SU-DHL-6 (cell line): ENCODE results near the gene MAPK10.

Experiments
- H2AFZ ChIP-seq: fragments of 200-600 bp; sonication (generic); 2 replicates; pipeline ENCODE4 v1.6.1; 2014; ENCODE audit warnings: low read depth, mild to moderate bottlenecking, moderate library complexity, mixed read lengths, antibody characterized with exemption, low read length; ENCODE audit not compliant: severe bottlenecking
- H3F3A ChIP-seq: fragments of 200-600 bp; shearing (Covaris generic); 2 replicates; pipeline ENCODE4 v1.6.0; 2016; ENCODE audit warnings: antibody characterized with exemption, mild to moderate bottlenecking; ENCODE audit not compliant: insufficient read depth
- H3K27ac ChIP-seq: fragments of 200-600 bp; sonication (generic); 2 replicates; pipeline ENCODE4 v1.5.1; 2016; ENCODE audit warnings: low read depth, mild to moderate bottlenecking, low read length, moderate library complexity, mixed read lengths
- H3K27me3 ChIP-seq: fragments of 200-600 bp; sonication (generic), shearing (Covaris generic); 2 replicates; pipeline ENCODE4 v1.6.0; 2014; ENCODE audit warnings: mild to moderate bottlenecking, low read length
- H3K36me3 ChIP-seq: fragments of 200-600 bp; sonication (generic); 2 replicates; pipeline ENCODE4 v1.6.1; 2014; ENCODE audit warnings: mild to moderate bottlenecking, low read length, mixed read lengths
- H3K4me2 ChIP-seq: fragments of 300-600, 200-600 bp; shearing (Covaris generic), sonication (generic); 2 replicates; pipeline ENCODE4 v1.6.0; 2014; ENCODE audit warnings: low read length, low read depth, mild to moderate bottlenecking; ENCODE audit not compliant: poor library complexity, severe bottlenecking
- H3K4me3 ChIP-seq: fragments of 200-600 bp; sonication (generic); 2 replicates; pipeline ENCODE4 v1.5.1; 2014; ENCODE audit warnings: antibody characterized with exemption, low read length, mild to moderate bottlenecking, mixed read lengths; ENCODE audit not compliant: insufficient read depth, poor library complexity, severe bottlenecking
- H3K79me2 ChIP-seq: fragments of 200-600 bp; sonication (generic); 2 replicates; pipeline ENCODE4 v1.6.1; 2014; ENCODE audit warnings: mild to moderate bottlenecking, low read length, moderate library complexity; ENCODE audit not compliant: insufficient read depth
- H3K9ac ChIP-seq: fragments of 200-600 bp; sonication (generic); 2 replicates; pipeline ENCODE4 v1.7.0; 2014; ENCODE audit warnings: mild to moderate bottlenecking, low read length
- H3K9me2 ChIP-seq: fragments of 200-600 bp; sonication (generic); replicated peaks from 2 replicates; pipeline ENCODE4 v1.6.1; 2014; ENCODE audit warnings: low read length; ENCODE audit not compliant: insufficient read depth
- H3K9me3 ChIP-seq: fragments of 200-600 bp; sonication (generic); 2 replicates; pipeline ENCODE4 v1.6.1; 2014; ENCODE audit warnings: low read length, mixed read lengths; ENCODE audit not compliant: insufficient read depth
- H4K20me1 ChIP-seq: fragments of 200-600 bp; sonication (generic); 2 replicates; pipeline ENCODE4 v1.6.1; 2014; ENCODE audit warnings: low read depth, mild to moderate bottlenecking, antibody characterized with exemption, low read length, moderate library complexity, mixed read lengths
- EZH2phosphoT487 ChIP-seq: fragments of 200-600 bp; sonication (generic), shearing (Covaris generic); conservative IDR thresholded peaks from 2 replicates; pipeline ENCODE4 v1.6.1; 2018; ENCODE audit warnings: mild to moderate bottlenecking, antibody characterized with exemption, low read length, moderate library complexity, mixed read lengths
- TF ChIP-seq, protein P1 (sequence below): fragments of 200-600 bp; sonication (generic); IDR thresholded peaks from one replicate; pipeline ENCODE4 v1.5.1; 2017; ENCODE audit warnings: antibody characterized with exemption, mild to moderate bottlenecking, low read length, moderate library complexity; ENCODE audit not compliant: insufficient read depth, poor library complexity, severe bottlenecking

The MAPK10 gene

GRCh38 chr4:86048426-86048825 lies 311.4 kb downstream of the MAPK10 start:
- Histone ChIP-seq H4K20me1 (no peaks in the 10 kb centered on the region), H3K9ac (no peak overlapping the region), H3K27ac (no peak overlapping the region), H3K36me3 (no peaks in the 10 kb centered on the region), H3K4me2 (no peak overlapping the region), H3K79me2 (no peaks in the 10 kb centered on the region), H3K9me3 (no peaks in the 10 kb centered on the region), H2AFZ (no peak overlapping the region), H3K27me3 (no peaks in the 10 kb centered on the region), H3K9me2 (no peaks in the 10 kb centered on the region), H3K4me3 (no peak overlapping the region), H3F3A (no peaks in the 10 kb centered on the region)
- TF ChIP-seq, protein P1, sequence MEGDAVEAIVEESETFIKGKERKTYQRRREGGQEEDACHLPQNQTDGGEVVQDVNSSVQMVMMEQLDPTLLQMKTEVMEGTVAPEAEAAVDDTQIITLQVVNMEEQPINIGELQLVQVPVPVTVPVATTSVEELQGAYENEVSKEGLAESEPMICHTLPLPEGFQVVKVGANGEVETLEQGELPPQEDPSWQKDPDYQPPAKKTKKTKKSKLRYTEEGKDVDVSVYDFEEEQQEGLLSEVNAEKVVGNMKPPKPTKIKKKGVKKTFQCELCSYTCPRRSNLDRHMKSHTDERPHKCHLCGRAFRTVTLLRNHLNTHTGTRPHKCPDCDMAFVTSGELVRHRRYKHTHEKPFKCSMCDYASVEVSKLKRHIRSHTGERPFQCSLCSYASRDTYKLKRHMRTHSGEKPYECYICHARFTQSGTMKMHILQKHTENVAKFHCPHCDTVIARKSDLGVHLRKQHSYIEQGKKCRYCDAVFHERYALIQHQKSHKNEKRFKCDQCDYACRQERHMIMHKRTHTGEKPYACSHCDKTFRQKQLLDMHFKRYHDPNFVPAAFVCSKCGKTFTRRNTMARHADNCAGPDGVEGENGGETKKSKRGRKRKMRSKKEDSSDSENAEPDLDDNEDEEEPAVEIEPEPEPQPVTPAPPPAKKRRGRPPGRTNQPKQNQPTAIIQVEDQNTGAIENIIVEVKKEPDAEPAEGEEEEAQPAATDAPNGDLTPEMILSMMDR: no peak
- no peak for TF ChIP-seq EZH2phosphoT487

- TF ChIP-seq, protein P1: no peak
- TF ChIP-seq EZH2phosphoT487: no peak
- Histone ChIP-seq H3K79me2 (no peaks in the 10 kb centered on the region), H3K9me2 (no peaks in the 10 kb centered on the region), H3K4me3 (no peak overlapping the region), H3F3A (no peaks in the 10 kb centered on the region), H4K20me1 (no peaks in the 10 kb centered on the region), H3K36me3 (no peaks in the 10 kb centered on the region), H3K27me3 (no peaks in the 10 kb centered on the region), H2AFZ (no peak overlapping the region), H3K4me2 (no peak overlapping the region), H3K27ac (no peak overlapping the region), H3K9ac (no peak overlapping the region), H3K9me3 (no peaks in the 10 kb centered on the region)
Observed at GRCh38 chr4:86044593-86044985, 315.3 kb downstream of the MAPK10 start.

DNA sequence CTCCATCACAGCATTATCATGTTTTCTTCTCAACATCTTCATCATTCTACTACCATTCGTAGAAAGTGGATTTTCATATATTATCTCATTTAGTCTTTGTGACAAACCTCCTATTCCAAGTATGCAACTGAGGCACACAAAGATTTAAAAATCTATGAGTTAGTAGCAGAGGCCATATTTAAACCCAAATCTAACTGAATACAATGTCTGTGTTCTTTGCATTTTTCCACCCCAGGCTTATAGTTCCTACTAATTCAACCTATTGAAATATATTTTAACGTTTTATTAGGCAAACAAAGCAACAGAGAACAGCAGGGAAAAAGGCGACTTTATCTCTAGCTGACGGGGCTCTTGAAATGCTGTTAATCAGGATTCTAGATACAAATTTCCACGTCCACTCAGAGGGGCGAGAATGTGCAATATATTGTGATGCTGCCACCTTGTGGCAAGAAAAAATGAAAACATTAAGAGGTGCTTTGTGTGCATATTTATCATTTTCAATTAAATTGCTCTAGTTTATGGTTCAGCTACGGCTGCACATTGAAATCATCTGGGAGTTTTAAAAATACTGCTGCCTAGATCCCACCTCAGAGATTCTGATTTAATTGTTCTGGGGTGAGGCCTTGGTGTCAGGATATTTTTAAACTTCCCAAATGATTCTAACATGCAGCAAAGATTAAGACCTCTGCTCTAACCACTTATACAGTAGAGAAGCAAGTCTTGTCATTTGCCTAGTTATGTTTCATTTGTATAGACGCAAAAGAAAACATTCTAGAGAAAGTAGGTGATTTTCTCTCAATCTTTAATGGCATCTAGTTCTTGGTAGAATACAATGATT lies 315.9 kb downstream of the MAPK10 start:
- no peaks in the 10 kb centered on the region for H3K9me2 ChIP-seq
- no peak overlapping the region for H3K27ac ChIP-seq
- H3K79me2 ChIP-seq: no peaks in the 10 kb centered on the region
- H3K9me3 ChIP-seq: no peaks in the 10 kb centered on the region
- H3K36me3 ChIP-seq: no peaks in the 10 kb centered on the region
- H3F3A ChIP-seq: no peaks in the 10 kb centered on the region
- H3K4me2 ChIP-seq: no peak overlapping the region
- H2AFZ ChIP-seq: no peak overlapping the region
- no peak overlapping the region for H3K4me3 ChIP-seq
- no peaks in the 10 kb centered on the region for H3K27me3 ChIP-seq
- no peaks in the 10 kb centered on the region for H4K20me1 ChIP-seq
- no peak for TF ChIP-seq EZH2phosphoT487
- TF ChIP-seq, protein P1: peak; percentile 27
- H3K9ac ChIP-seq: no peak overlapping the region
